ENCODE measurements around the gene BRD4.

BRD4 gene

GRCh38 chr19:15300533-15301197, 31.7 kb downstream of the BRD4 start:
- TF ChIP-seq FOXM1 (IDR thresholded peaks at IDR 0.05; ENCODE audit: borderline replicate concordance, low read depth) (no peak), TEAD4 (IDR thresholded peaks at IDR 0.05) (no peak), CREB1 (IDR thresholded peaks at IDR 0.05; ENCODE audit: low read depth) (no peak), RAD21 (IDR thresholded peaks at IDR 0.05; ENCODE audit: low read depth) (no peak), MAX (IDR thresholded peaks at IDR 0.05) (no peak), YY1 (IDR thresholded peaks at IDR 0.05; ENCODE audit: low read depth) (no peak), NFIC (IDR thresholded peaks at IDR 0.05) (no peak), REST (IDR thresholded peaks at IDR 0.05; ENCODE audit: low read depth) (no peak), CEBPB (IDR thresholded peaks at IDR 0.05) (no peak), USF1 (IDR thresholded peaks at IDR 0.05) (no peak), TAF1 (IDR thresholded peaks at IDR 0.05; ENCODE audit: low read depth) (no peak), ZBTB7A (IDR thresholded peaks at IDR 0.05; ENCODE audit: low read depth) (no peak), TCF12 (IDR thresholded peaks at IDR 0.05; ENCODE audit: low read depth) (no peak)

GRCh38 chr19:15299568-15300409, 32.5 kb downstream of the BRD4 start:
- TF ChIP-seq REST (IDR thresholded peaks at IDR 0.05; ENCODE audit: low read depth) (no peak), USF1 (IDR thresholded peaks at IDR 0.05) (no peak), YY1 (IDR thresholded peaks at IDR 0.05; ENCODE audit: low read depth) (no peak), EP300 (IDR thresholded peaks at IDR 0.05; ENCODE audit: borderline replicate concordance) (no peak), CREB1 (IDR thresholded peaks at IDR 0.05; ENCODE audit: low read depth) (no peak), TCF12 (IDR thresholded peaks at IDR 0.05; ENCODE audit: low read depth) (no peak), FOXM1 (IDR thresholded peaks at IDR 0.05; ENCODE audit: borderline replicate concordance, low read depth) (no peak), TEAD4 (IDR thresholded peaks at IDR 0.05) (no peak), TAF1 (IDR thresholded peaks at IDR 0.05; ENCODE audit: low read depth) (no peak), EGR1 (IDR thresholded peaks at IDR 0.05) (no peak), MAX (IDR thresholded peaks at IDR 0.05) (no peak)

- TF ChIP-seq MAX (IDR thresholded peaks at IDR 0.05) = no peak
- TF ChIP-seq CEBPB (IDR thresholded peaks at IDR 0.05) = no peak
- no peak for TF ChIP-seq CREB1 (IDR thresholded peaks at IDR 0.05; ENCODE audit: low read depth)
- no peak for TF ChIP-seq USF1 (IDR thresholded peaks at IDR 0.05)
- TF ChIP-seq YY1 (IDR thresholded peaks at IDR 0.05; ENCODE audit: low read depth) = no peak
- TF ChIP-seq EP300 (IDR thresholded peaks at IDR 0.05; ENCODE audit: borderline replicate concordance) = no peak
- no peak for TF ChIP-seq FOXM1 (IDR thresholded peaks at IDR 0.05; ENCODE audit: borderline replicate concordance, low read depth)
- no peak for TF ChIP-seq REST (IDR thresholded peaks at IDR 0.05; ENCODE audit: low read depth)
- no peak for TF ChIP-seq TEAD4 (IDR thresholded peaks at IDR 0.05)
- no peak for TF ChIP-seq EGR1 (IDR thresholded peaks at IDR 0.05)
- no peak for TF ChIP-seq ZBTB7A (IDR thresholded peaks at IDR 0.05; ENCODE audit: low read depth)
- no peak for TF ChIP-seq TAF1 (IDR thresholded peaks at IDR 0.05; ENCODE audit: low read depth)
Observed at GRCh38 chr19:15298847-15299567, 33.3 kb downstream of the BRD4 start.
